Ishikawa (cell line): Measurements from ENCODE around the gene RASL10B.

Experiments used
- EGR1 ChIP-seq: IDR thresholded peaks from 2 replicates; pipeline ENCODE4 v1.6.1; 2012
- EP300 ChIP-seq: IDR thresholded peaks from 2 replicates; pipeline ENCODE4 v1.6.1; 2012; ENCODE audit warnings: borderline replicate concordance
- FOXM1 ChIP-seq: IDR thresholded peaks from 2 replicates; pipeline ENCODE4 v1.6.1; 2012; ENCODE audit warnings: low read depth, borderline replicate concordance
- TAF1 ChIP-seq: IDR thresholded peaks from 2 replicates; pipeline ENCODE4 v1.6.1; 2012; ENCODE audit warnings: low read depth, mild to moderate bottlenecking
- TCF12 ChIP-seq: IDR thresholded peaks from 2 replicates; pipeline ENCODE4 v1.6.1; 2012; ENCODE audit warnings: low read depth
- YY1 ChIP-seq: IDR thresholded peaks from 2 replicates; pipeline ENCODE4 v1.6.1; 2012; ENCODE audit warnings: low read depth
- ZBTB7A ChIP-seq: IDR thresholded peaks from 2 replicates; pipeline ENCODE4 v1.6.1; 2012; ENCODE audit warnings: low read depth

- TF ChIP-seq EGR1 (no peak), FOXM1 (no peak), EP300 (no peak), TAF1 (no peak), ZBTB7A (no peak), YY1 (no peak), TCF12 (no peak)
Measured at GRCh38 chr17:35760587-35760986, 29.1 kb downstream of the RASL10B start, which contains the start of gene C17orf50.
